Nephron (organoid): ENCODE results near the gene TREX2.

ENCODE experiments used
- H3K27ac Mint-ChIP-seq, 3 experiments: 2 replicates each; pipeline ENCODE4 v1.8.0; 2020; ENCODE audit warnings: mixed read lengths in 3 of 3, mild to moderate bottlenecking in 2 of 3, moderate library complexity in 1 of 3
- H3K27me3 Mint-ChIP-seq: 2 replicates; pipeline ENCODE4 v1.8.0; 2021; ENCODE audit warnings: low read depth, mild to moderate bottlenecking, moderate library complexity, mixed read lengths
- H3K36me3 Mint-ChIP-seq: 2 replicates; pipeline ENCODE4 v1.8.0; 2020; ENCODE audit warnings: low read depth, mixed read lengths
- H3K4me1 Mint-ChIP-seq: 2 replicates; pipeline ENCODE4 v1.8.0; 2020; ENCODE audit warnings: mixed read lengths
- H3K4me3 Mint-ChIP-seq, 3 experiments: 2 replicates each; pipeline ENCODE4 v1.8.0; 2020; ENCODE audit warnings: mild to moderate bottlenecking in 3 of 3, mixed read lengths in 3 of 3, moderate library complexity in 2 of 3
- H3K9me3 Mint-ChIP-seq: 2 replicates; pipeline ENCODE4 v1.8.0; 2020; ENCODE audit warnings: mixed read lengths
- CTCF ChIP-seq, 3 experiments: fragments of 200-600 bp; sonication (generic); IDR thresholded peaks; one replicate each; pipeline ENCODE4 v1.5.0; 2021; ENCODE audit warnings: antibody characterized with exemption in 3 of 3; ENCODE audit not compliant: unreplicated experiment in 3 of 3

TREX2 gene

GRCh38 chrX:153439977-153440376, 5.9 kb downstream of the TREX2 start:
- Mint-ChIP-seq H3K36me3 (no peaks in the 10 kb centered on the region), H3K4me1 (no peaks in the 10 kb centered on the region), H3K4me3 (no peak overlapping the region), H3K27ac (no peak overlapping the region), H3K9me3 (peaks cover 16% of the 10 kb centered on the region), H3K27me3 (peaks cover 8% of the 10 kb centered on the region)
- TF ChIP-seq CTCF (IDR thresholded peaks at IDR 0.05; ENCODE audit: unreplicated experiment in 3 of 3) = no peak

GRCh38 chrX:153438532-153438931, 7.3 kb downstream of the TREX2 start:
- no peaks in the 10 kb centered on the region for H3K4me1 Mint-ChIP-seq
- H3K36me3 Mint-ChIP-seq = no peaks in the 10 kb centered on the region
- no peak overlapping the region for H3K4me3 Mint-ChIP-seq
- peaks cover 8% of the 10 kb centered on the region for H3K27me3 Mint-ChIP-seq
- H3K9me3 Mint-ChIP-seq = peaks cover 20% of the 10 kb centered on the region
- H3K27ac Mint-ChIP-seq = no peak overlapping the region
- TF ChIP-seq CTCF (IDR thresholded peaks at IDR 0.05; ENCODE audit: unreplicated experiment in 3 of 3) = peak; percentile 36 to 49 (median 46)

- H3K9me3 Mint-ChIP-seq = peaks cover 23% of the 10 kb centered on the region
- TF ChIP-seq CTCF (IDR thresholded peaks at IDR 0.05; ENCODE audit: unreplicated experiment in 3 of 3) = no peak
- H3K4me1 Mint-ChIP-seq = no peaks in the 10 kb centered on the region
- H3K36me3 Mint-ChIP-seq = no peaks in the 10 kb centered on the region
- H3K27me3 Mint-ChIP-seq = peaks cover 8% of the 10 kb centered on the region
- no peak overlapping the region for H3K4me3 Mint-ChIP-seq
- H3K27ac Mint-ChIP-seq = no peak overlapping the region
Measured at GRCh38 chrX:153435845-153436244, 10.0 kb downstream of the TREX2 start.

GRCh38 chrX:153434801-153435200, 11.1 kb downstream of the TREX2 start:
- peaks cover 25% of the 10 kb centered on the region for H3K9me3 Mint-ChIP-seq
- peaks cover 8% of the 10 kb centered on the region for H3K27me3 Mint-ChIP-seq
- H3K4me1 Mint-ChIP-seq = no peaks in the 10 kb centered on the region
- TF ChIP-seq CTCF (IDR thresholded peaks at IDR 0.05; ENCODE audit: unreplicated experiment in 3 of 3) = no peak
- no peak overlapping the region for H3K4me3 Mint-ChIP-seq
- H3K36me3 Mint-ChIP-seq = no peaks in the 10 kb centered on the region
- H3K27ac Mint-ChIP-seq = no peak overlapping the region

- Mint-ChIP-seq H3K27me3 (peaks cover 5% of the 10 kb centered on the region), H3K27ac (no peak overlapping the region), H3K4me3 (no peak overlapping the region), H3K9me3 (peaks cover 27% of the 10 kb centered on the region), H3K4me1 (no peaks in the 10 kb centered on the region), H3K36me3 (no peaks in the 10 kb centered on the region)
- TF ChIP-seq CTCF (IDR thresholded peaks at IDR 0.05; ENCODE audit: unreplicated experiment in 3 of 3) = no peak
Measured at GRCh38 chrX:153433781-153434285, 12.0 kb downstream of the TREX2 start.

GRCh38 chrX:153433161-153433680, 12.6 kb downstream of the TREX2 start:
- TF ChIP-seq CTCF (IDR thresholded peaks at IDR 0.05; ENCODE audit: unreplicated experiment in 3 of 3) = no peak
- H3K4me3 Mint-ChIP-seq = no peak overlapping the region
- no peak overlapping the region for H3K27ac Mint-ChIP-seq
- no peaks in the 10 kb centered on the region for H3K36me3 Mint-ChIP-seq
- no peaks in the 10 kb centered on the region for H3K4me1 Mint-ChIP-seq
- H3K27me3 Mint-ChIP-seq = no peaks in the 10 kb centered on the region
- H3K9me3 Mint-ChIP-seq = peaks cover 29% of the 10 kb centered on the region
